K562 (cell line): ENCODE data around the gene LAMB3.

ENCODE experiments used
- CTCF ChIP-seq, 3 experiments: IDR thresholded peaks in 2 of 3; conservative IDR thresholded peaks in 1 of 3; 2 replicates each; pipeline ENCODE4 v1.5.1; 2011 to 2012; ENCODE audit warnings: low read length in 3 of 3, mild to moderate bottlenecking in 3 of 3, control low read depth in 2 of 3, improper control_type of control experiment in 1 of 3, inconsistent platforms in 1 of 3, low read depth in 1 of 3, mixed read lengths in 1 of 3, moderate library complexity in 1 of 3; ENCODE audit not compliant: insufficient read depth in 2 of 3
- EP300 ChIP-seq: IDR thresholded peaks from 2 replicates; pipeline ENCODE4 v1.6.1; 2012; ENCODE audit warnings: low read length, improper control_type of control experiment
- EZH2 ChIP-seq: IDR thresholded peaks from 2 replicates; pipeline ENCODE4 v1.6.1; 2012; ENCODE audit warnings: low read depth, mild to moderate bottlenecking, inconsistent platforms, low read length, borderline replicate concordance
- IFI16 ChIP-seq: fragments of 250-450 bp; sonication (Bioruptor Pico); IDR thresholded peaks from 2 replicates; pipeline ENCODE4 v2.1.2; 2022; ENCODE audit warnings: mild to moderate bottlenecking, inconsistent platforms
- U2AF1 ChIP-seq: fragments of 200-400 bp; formaldehyde crosslinking; optimal IDR thresholded peaks from 2 replicates; pipeline ENCODE3; 2017; ENCODE audit warnings: mild to moderate bottlenecking, low read depth, low read length, moderate library complexity

- TF ChIP-seq EZH2, result no peak
- TF ChIP-seq CTCF (IDR thresholded peaks at IDR 0.05 in 2 of 3, conservative IDR thresholded peaks at IDR 0.05 in 1 of 3; ENCODE audit: insufficient read depth in 2 of 3, low read depth in 1 of 3, low read length in 3 of 3), result no peak
- TF ChIP-seq U2AF1, result no peak
- TF ChIP-seq EP300, result no peak
- no peak for TF ChIP-seq IFI16 (CRISPR knock-in tag)
These were observed 10.4 kb downstream of the LAMB3 start for GRCh38 chr1:209641832-209642172.
